ENCODE data around the gene ZPR1.
"Not testable (repeated sequence)": the region's sequence is repeated elsewhere in the genome, so short reads cannot be mapped to it uniquely, and the experiment has no call there.

Gene ZPR1

DNA sequence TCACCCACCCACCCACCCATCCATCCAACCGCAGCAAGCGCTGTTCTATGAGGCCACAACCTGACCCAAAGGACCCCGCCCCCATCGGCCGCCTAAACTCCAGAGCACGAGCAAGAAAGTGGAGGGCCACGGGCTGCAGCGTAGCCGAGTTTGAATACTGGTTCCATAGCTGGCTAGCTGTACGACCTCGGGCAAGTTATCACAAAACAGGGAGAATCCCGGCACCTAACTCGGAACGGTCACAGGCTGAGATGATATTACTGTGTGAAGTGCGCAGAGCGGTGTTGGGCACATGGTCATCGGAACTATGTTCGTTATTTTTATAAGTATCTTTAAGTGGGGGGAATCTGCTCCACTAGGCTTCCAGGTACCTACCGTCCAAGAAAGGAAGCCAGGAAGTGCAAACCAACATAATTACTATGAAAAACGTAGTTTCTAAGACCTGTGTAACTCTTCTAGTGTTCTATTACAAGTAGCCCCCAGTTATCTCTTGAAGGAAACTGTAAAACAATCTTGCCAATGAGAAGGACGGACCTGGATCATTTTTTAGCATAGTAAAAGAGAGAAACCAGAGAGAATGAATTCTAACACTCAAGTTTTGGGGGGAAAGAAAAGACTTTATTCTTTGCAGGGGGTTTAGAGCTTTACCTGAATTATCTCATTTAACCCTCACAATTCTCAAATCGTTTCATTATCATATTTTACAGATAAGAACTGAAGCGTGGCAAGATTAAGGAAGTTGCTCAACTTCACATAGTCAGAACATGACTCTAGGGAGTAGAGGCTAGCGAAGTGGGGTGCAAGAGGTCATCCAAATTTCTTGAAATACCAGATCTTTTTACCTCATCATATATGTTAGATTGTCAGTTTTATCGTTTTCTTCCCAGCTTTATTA is 14.4 kb downstream of the ZPR1 start:
- TF ChIP-seq, protein P1, sequence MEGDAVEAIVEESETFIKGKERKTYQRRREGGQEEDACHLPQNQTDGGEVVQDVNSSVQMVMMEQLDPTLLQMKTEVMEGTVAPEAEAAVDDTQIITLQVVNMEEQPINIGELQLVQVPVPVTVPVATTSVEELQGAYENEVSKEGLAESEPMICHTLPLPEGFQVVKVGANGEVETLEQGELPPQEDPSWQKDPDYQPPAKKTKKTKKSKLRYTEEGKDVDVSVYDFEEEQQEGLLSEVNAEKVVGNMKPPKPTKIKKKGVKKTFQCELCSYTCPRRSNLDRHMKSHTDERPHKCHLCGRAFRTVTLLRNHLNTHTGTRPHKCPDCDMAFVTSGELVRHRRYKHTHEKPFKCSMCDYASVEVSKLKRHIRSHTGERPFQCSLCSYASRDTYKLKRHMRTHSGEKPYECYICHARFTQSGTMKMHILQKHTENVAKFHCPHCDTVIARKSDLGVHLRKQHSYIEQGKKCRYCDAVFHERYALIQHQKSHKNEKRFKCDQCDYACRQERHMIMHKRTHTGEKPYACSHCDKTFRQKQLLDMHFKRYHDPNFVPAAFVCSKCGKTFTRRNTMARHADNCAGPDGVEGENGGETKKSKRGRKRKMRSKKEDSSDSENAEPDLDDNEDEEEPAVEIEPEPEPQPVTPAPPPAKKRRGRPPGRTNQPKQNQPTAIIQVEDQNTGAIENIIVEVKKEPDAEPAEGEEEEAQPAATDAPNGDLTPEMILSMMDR (IDR thresholded peaks at IDR 0.05; ENCODE audit: low read depth, low read length), result no peak
- DNase-seq (ENCODE audit: low read depth, low spot score), result peak; percentile 25
- in situ Hi-C loops (cut with HindIII; ENCODE audit: low sequenced_read_pairs), result no loop called here
- H3K4me3 ChIP-seq (ENCODE audit: low read depth, low read length), result peak overlapping the region; percentile 70

DNA sequence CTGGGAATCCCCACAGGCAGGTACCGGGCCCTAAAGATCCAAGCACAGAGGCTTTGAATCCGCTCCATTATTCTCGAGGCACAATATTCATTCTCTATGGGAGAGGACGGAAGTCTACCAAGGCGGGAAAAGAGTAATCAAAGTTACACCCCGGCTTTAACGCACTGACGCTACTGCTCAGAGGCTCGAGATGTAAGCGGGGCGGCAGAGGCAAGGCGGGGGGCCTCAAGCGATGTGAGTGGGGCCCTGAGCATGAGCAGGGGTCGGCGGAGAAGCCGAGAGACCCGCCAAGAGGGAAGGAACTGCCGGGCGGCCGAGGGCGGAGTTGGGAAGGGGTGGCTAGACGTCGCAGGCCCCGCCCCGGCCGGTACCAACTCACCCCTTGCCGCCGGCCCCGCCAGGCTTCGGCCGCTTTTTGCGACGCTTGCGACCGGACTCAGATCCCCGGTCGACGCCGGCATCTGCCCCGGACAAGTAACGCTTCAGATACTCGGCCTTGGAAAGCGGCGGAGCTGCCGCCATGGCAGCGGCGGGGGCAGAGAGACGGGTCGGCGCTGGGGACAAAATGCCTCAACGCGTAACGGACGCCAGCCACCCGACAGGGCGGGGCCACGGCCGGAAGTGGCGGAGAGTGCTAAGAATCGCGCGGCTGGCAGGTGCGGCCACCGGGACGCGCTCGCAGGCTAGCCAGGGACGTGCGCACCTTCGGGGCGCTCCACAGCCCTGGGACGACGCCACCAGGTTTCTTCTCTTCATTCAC is 15.2 kb downstream of the ZPR1 start, which contains the start of gene BUD13:
Gene BUD13, minus strand, starts transcription at position 545 of the 760 bp plus-strand sequence. Its CDS starts 23 bp downstream, at position 522.
- H3K4me3 ChIP-seq (ENCODE audit: low read depth, low read length), result peak within 1 kb of the TSS; percentile 70
- TF ChIP-seq, protein P1 (IDR thresholded peaks at IDR 0.05; ENCODE audit: low read depth, low read length), result no peak
- in situ Hi-C loops (cut with HindIII; ENCODE audit: low sequenced_read_pairs), result no loop called here
- DNase-seq (ENCODE audit: low read depth, low spot score), result peak; percentile 85

DNA sequence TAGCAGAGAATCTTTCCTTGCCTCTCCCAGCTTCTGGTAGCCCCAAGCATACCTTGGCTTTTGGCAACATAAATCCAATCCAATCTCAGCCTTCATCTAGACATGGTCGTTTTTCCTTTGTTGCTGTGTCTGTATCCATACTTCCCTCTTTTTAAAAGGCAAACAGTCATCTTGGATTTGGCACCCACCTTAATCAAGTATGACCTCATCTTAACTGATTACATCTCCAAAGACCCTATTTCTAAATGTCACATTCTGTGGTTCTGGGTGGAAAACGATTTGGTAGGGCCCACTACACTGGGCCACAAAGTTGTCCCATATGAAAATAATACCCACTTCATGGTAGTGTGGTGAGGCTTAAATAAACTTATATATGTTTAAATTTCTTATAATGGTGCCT is 15.9 kb downstream of the ZPR1 start:
- no peak for DNase-seq (ENCODE audit: low read depth, low spot score)
- in situ Hi-C loops (cut with HindIII; ENCODE audit: low sequenced_read_pairs), result no loop called here
- TF ChIP-seq, protein P1 (IDR thresholded peaks at IDR 0.05; ENCODE audit: low read depth, low read length), result no peak
- peak overlapping the region; percentile 70 for H3K4me3 ChIP-seq (ENCODE audit: low read depth, low read length)

DNA sequence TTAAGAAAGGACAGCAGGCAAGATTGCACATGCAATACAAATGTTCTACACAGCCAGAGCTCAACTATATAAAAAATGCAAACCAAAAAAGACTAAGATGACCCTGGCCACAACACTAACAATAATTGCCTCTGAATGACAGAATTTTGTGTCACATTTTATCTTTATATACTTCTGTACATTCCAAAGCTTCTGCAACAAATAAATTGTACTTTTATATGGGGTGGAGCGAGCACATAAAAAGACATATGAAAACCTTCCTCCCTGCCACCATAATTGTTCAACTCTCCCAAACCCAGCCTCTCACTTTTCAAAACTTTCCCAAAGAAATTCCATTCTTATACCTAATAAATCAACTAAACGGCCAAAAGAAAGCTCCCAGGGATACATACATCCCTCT is 25.7 kb downstream of the ZPR1 start:
- DNase-seq (ENCODE audit: low read depth, low spot score), result no peak
- TF ChIP-seq, protein P1 (IDR thresholded peaks at IDR 0.05; ENCODE audit: low read depth, low read length), result no peak
- in situ Hi-C loops (cut with HindIII; ENCODE audit: low sequenced_read_pairs), result no loop called here
- no peak overlapping the region for H3K4me3 ChIP-seq (ENCODE audit: low read depth, low read length)

- in situ Hi-C loops (cut with HindIII; ENCODE audit: low sequenced_read_pairs), result not testable (repeated sequence)
Measured at GRCh38 chr11:116756044-116756443, 31.8 kb downstream of the ZPR1 start.

GRCh38 chr11:116750070-116750718 is 37.6 kb downstream of the ZPR1 start:
- TF ChIP-seq, protein P1 (IDR thresholded peaks at IDR 0.05; ENCODE audit: low read depth, low read length), result no peak
- no peak overlapping the region for H3K4me3 ChIP-seq (ENCODE audit: low read depth, low read length)
- no peak for DNase-seq (ENCODE audit: low read depth, low spot score)
- in situ Hi-C loops (cut with HindIII; ENCODE audit: low sequenced_read_pairs), result no loop called here

More at GRCh38 chr11:116756044-116756443, 31.8 kb downstream of the ZPR1 start:
- not testable (repeated sequence) for H3K4me3 ChIP-seq (ENCODE audit: low read depth, low read length); DNase-seq (ENCODE audit: low read depth, low spot score)

All from astrocyte of the spinal cord (primary cell).